K562 (cell line): ENCODE data around the gene FHIT. TPM values are rescaled to one million over a fixed set of nuclear protein-coding genes. Genes with fewer than 3 reads are reported as not detected.

Experiments used
- MBD2 ChIP-seq: sonication (generic); IDR thresholded peaks from 2 replicates; pipeline ENCODE4 v1.6.1; 2016; ENCODE audit warnings: low read depth, borderline replicate concordance
- RBM34 ChIP-seq: fragments of 200-400 bp; formaldehyde crosslinking; IDR thresholded peaks from 2 replicates; pipeline ENCODE4 v1.6.1; 2018; ENCODE audit warnings: low read length, borderline replicate concordance; ENCODE audit not compliant: insufficient read depth
- SAP30 ChIP-seq: fragments of 200-600 bp; sonication (generic); IDR thresholded peaks from 2 replicates; pipeline ENCODE4 v1.6.1; 2012; ENCODE audit warnings: borderline replicate concordance, low read depth, mild to moderate bottlenecking, moderate library complexity, low read length, control low read depth, inconsistent platforms; ENCODE audit not compliant: insufficient read depth, poor library complexity, severe bottlenecking
- TAF7 ChIP-seq: fragments of 450-650 bp; IDR thresholded peaks from 2 replicates; pipeline ENCODE4 v1.6.1; 2016; ENCODE audit warnings: missing genetic modification characterization, missing compliant biosample characterization
- ZNF140 ChIP-seq: fragments of 250-450 bp; sonication (Bioruptor Pico); IDR thresholded peaks from 2 replicates; pipeline ENCODE4 v1.8.0; 2021; ENCODE audit warnings: moderate library complexity, mild to moderate bottlenecking, inconsistent platforms
- ZNF146 ChIP-seq: IDR thresholded peaks from one replicate; pipeline ENCODE4 v1.6.1; 2018; ENCODE audit warnings: missing compliant biosample characterization; ENCODE audit not compliant: unreplicated experiment
- ZNF165 ChIP-seq: fragments of 250-450 bp; sonication (Bioruptor Pico); IDR thresholded peaks from 2 replicates; pipeline ENCODE4 v1.4.0; 2020; ENCODE audit warnings: borderline replicate concordance
- polyA plus RNA-seq, 8 experiments: library from polyadenylated mRNA; depleted of rRNA in 4 of 8; stranded (reverse) in 5 of 8; unstranded in 3 of 8; fragments of >200 nt; fragmentation: Nextera tagmentation in 2 of 8; fragmentation: Illumina TruSeq in 1 of 8; extraction: Ambion mirVana in 2 of 8; extraction: Trizol in 1 of 8; gene quantifications; 2 replicates each; pipeline versions ENCODE4 v1.2.1 to v1.2.3, GENCODE V29; 2011 to 2014; ENCODE audit warnings: inconsistent platforms in 1 of 8, missing spikeins in 1 of 8
- total RNA-seq, 7 experiments: library from RNA; depleted of rRNA in 6 of 7; stranded (reverse); fragments of >200 nt in 6 of 7; fragmentation: Illumina TruSeq in 2 of 7; extraction: Trizol in 2 of 7; gene quantifications; 2 replicates each; pipeline versions ENCODE4 v1.2.1 to v1.2.3, GENCODE V29; 2011 to 2021; ENCODE audit warnings: low replicate concordance in 1 of 7
- TF ChIP-seq, protein P1 (sequence below), 2 experiments: fragments of 450-650 bp; IDR thresholded peaks; 2 replicates each; pipeline ENCODE4 v1.6.1; 2016; ENCODE audit warnings: mild to moderate bottlenecking in 2 of 2, borderline replicate concordance in 1 of 2, low read depth in 1 of 2, moderate library complexity in 1 of 2

The FHIT gene
- total and polyA plus RNA-seq, 9 of the 15 experiments (the other 6 are each of a cell fraction or from before 2014, with no cell fraction given) = 1.7 to 9.1 (median 4.3) TPM

DNA sequence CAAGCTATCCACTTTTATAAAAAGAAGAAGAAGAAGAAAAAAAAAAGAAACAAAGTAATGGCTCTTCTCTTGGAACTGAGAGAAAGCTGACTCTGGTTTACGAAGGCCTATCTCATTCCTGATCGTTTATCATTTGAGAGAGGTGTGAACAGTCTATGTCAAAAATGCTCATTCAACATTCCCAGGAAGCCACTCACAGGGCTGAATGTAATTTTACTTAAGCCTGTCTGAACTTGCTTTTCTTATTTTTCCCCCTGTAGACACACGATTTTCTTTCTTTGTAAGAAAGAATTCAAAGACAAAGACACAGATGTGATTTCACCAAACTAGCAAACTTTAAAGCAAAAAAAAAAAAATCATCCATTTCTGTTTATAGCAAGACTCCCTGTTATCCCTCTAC is 805.8 kb downstream of the FHIT start (continued):
- TF ChIP-seq TAF7 (tag) = no peak
- TF ChIP-seq, protein P1, sequence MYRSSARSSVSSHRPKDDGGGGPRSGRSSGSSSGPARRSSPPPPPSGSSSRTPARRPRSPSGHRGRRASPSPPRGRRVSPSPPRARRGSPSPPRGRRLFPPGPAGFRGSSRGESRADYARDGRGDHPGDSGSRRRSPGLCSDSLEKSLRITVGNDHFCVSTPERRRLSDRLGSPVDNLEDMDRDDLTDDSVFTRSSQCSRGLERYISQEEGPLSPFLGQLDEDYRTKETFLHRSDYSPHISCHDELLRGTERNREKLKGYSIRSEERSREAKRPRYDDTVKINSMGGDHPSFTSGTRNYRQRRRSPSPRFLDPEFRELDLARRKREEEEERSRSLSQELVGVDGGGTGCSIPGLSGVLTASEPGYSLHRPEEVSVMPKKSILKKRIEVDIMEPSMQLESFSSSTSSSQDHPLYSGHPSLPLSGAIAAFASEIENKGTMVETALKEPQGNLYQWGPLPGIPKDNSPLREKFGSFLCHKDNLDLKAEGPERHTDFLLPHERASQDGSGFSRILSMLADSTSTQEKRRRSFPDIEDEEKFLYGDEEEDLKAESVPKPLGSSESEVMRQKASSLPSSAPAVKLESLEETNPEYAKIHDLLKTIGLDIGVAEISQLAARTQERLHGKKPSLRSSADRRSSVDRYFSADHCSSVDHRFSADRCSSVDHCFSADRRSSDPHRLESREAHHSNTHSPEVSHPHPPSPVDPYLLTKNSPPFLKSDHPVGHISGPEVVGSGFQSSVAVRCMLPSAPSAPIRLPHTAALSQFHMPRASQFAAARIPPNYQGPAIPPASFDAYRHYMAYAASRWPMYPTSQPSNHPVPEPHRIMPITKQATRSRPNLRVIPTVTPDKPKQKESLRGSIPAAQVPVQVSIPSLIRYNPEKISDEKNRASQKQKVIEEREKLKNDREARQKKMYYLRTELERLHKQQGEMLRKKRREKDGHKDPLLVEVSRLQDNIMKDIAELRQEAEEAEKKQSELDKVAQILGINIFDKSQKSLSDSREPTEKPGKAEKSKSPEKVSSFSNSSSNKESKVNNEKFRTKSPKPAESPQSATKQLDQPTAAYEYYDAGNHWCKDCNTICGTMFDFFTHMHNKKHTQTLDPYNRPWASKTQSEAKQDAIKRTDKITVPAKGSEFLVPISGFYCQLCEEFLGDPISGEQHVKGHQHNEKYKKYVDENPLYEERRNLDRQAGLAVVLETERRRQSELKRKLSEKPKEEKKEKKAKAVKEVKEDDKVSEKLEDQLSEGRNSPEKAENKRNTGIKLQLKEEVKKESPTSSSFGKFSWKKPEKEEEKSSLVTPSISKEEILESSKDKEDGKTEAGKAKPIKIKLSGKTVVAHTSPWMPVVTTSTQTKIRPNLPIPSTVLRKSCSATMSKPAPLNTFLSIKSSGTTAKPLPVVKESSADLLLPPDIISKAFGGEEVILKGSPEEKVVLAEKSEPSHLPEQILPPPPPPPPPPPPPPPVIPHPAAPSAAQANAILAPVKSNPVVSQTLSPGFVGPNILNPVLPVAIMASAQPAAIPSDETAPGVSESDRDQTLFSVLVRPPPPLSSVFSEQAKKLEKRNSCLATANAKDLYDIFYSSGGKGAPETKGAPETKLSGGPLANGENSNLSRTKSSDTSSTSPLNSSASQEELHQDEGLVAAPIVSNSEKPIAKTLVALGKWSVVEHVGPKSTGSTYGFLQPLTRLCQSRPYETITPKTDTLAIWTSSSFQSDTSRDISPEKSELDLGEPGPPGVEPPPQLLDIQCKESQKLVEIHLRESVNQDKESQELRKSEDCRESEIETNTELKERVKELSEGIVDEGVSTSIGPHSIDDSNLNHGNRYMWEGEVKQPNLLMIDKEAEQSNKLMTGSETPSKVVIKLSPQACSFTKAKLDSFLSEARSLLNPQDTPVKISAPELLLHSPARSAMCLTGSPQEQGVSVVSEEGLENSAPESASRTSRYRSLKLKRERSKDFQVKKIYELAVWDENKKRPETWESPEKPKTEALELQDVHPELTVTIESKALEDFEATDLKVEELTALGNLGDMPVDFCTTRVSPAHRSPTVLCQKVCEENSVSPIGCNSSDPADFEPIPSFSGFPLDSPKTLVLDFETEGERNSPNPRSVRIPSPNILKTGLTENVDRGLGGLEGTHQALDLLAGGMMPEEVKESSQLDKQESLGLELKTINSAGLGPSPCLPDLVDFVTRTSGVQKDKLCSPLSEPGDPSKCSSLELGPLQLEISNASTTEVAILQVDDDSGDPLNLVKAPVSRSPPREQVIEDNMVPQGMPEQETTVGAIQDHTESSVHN (IDR thresholded peaks at IDR 0.05; ENCODE audit: borderline replicate concordance in 1 of 2, low read depth in 1 of 2) = no peak
- no peak for TF ChIP-seq ZNF165 (CRISPR knock-in tag)
- TF ChIP-seq ZNF146 = no peak
- no peak for TF ChIP-seq ZNF140 (CRISPR knock-in tag)
- no peak for TF ChIP-seq MBD2
- no peak for TF ChIP-seq RBM34
- TF ChIP-seq SAP30 = no peak
